HG03457 (cell line): ENCODE results near the gene DAGLA.

Source experiments
- ATAC-seq: cut with Tn5 transposase; IDR thresholded peaks from one replicate; pipeline ENCODE4 v1.9.1; 2021; ENCODE audit warnings: moderate number of reproducible peaks; ENCODE audit not compliant: unreplicated experiment

The DAGLA gene

DNA sequence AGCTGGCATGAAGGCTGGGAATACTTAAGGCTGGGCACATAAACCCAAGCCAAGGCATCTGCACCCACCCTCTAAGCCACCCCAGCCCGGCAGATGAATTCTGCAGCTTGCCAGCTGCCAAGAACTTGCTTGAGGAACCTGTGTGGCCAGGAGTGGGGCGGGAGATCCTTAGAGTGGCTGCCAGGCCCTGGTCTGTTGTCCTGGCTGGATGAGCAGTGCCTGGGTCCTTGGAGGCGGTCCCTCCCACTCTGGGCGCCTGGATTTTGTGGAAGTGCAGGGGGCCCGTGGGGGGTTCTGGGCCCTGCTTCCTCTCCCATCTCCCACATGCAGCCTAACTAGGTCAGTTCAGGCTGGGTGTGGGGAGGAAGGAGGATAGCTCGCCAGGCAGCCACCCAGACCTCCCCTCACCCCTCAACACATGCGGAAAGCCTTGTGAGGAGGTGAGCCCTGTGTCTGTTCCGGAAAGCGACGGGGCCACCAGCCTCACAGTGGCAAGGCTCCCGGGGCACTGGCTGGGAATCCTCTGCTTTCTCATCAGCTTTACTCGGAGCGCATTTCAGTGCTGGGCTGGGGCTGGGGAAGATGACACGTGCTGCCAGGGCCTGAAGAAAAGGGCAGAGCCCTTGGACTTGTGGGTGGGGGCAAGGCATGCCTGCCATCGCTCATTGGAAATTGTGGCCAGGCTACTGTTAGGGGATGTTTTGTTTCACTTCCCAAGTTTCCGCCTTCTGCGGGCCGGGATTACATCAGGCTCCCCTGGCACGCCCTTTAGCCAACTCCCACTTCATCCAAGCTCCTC, 8.4 kb downstream of the DAGLA start:
- no peak for ATAC-seq

DNA sequence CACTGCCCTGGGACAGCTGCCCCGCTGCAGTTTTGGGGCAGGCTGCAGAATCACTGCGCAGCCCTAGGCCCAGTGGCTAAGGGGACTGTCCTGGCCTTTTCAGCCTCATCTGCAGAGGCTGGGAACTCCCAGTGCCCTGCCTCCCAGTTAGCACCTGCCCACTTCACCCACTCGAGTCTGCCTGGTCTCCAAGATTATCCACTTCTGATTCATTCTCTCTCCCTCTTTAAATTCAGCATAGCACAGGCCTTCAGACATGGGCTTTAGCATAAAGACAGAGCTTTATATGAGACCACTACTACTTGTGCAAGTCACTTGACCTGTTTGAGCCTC, 8.9 kb downstream of the DAGLA start:
- no peak for ATAC-seq

DNA sequence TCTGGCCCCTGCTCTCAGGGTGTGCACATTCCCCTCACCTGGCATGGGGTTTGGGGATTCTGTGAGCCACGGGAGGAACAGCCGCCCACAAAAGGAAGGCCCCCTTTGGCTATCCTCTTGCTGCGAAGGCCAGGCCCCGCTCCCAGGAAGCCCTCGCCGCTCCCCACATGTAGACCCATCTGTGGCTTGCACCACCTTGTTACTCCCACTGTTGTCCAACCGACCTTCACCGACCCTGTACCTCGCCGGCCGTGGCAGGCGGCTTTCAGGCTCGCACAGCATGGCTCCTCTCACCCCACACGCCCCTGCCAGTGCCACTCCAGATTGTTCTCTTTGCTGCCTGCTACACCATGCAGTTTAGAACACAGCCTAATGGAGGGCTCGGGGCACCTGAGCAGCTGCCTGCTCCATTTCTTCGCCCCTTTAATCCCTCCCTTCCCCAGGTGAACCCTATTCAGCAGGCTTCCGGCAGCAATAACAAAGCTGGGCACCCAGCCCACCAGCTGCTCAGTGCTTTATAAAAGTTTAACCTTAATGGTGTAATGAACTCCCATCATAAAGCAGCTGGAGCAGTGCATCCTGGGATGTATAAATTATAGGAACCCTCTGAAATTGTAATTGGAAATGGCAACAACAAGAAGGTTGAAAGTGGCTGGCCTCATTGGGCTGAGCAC, 10.7 kb downstream of the DAGLA start:
- ATAC-seq: no peak

DNA sequence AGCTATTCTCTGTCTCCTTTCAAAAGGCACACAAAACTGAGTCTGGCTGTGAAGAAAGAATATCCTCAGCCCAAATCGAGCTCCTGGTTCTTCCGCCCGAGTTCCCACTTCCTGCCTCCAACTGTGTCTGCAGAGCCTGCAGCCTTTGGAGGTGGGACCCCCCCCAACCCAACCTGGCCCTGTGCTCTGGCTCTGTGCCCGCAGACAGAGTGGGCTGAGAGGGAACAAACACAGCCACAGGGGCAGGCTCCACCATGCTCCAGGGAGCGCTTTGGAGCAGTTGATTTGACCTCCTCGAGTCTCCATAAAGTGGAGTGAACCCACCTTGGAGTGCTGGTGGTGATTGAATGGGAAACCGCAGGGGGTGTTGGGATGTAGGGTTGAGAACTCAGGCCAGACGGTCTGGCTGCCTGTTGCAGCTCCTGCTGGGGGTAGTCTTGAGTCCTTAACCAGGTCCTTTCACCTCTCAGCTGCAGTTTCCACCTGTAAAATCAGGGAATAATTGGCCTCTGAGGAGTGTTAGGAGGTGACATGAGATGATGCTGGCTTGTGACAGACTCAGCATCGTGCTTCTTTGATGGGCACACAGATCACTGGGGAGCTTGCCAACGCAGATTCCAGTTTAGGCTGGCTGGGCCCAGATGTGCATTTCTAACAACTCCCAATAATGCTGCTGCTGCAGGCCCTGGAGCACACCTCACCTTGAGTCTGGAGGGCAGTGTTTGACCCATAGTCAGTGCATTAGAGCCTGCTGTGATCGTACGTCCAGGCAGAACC, 11.4 kb downstream of the DAGLA start:
- ATAC-seq: no peak

DNA sequence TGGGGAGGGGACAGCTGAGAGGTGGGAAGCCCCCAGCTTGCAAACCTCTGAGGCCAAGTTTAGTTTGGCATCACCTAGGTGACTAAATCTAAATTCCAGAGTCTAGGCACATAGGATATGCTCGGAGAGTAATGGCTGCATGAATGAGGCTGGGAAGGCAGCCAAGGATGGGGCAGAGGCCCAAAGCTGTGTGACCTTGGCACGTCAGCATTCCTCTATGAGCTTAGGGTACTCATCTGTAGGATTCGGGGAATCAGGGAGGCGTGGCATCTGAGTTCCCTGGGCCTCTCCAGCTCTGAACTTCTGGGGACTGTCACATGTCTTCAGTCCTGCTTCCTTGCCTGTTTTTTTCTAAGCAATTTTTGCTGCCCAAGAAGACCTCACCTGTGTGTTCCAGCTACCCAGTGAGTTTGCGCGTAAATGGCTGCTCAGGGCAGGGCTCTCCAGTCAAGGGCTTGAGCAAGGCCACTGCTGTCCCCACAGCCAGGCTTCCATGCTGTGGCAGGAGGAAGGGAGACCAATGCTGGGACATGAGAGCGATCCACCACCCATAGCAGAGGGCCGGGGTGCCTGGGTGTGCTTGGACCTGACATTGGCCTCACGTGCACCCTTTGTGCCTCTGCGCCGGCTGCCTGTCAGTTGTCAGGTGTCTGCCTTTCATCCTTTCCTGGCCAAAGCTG, 13.9 kb downstream of the DAGLA start:
- ATAC-seq: no peak

DNA sequence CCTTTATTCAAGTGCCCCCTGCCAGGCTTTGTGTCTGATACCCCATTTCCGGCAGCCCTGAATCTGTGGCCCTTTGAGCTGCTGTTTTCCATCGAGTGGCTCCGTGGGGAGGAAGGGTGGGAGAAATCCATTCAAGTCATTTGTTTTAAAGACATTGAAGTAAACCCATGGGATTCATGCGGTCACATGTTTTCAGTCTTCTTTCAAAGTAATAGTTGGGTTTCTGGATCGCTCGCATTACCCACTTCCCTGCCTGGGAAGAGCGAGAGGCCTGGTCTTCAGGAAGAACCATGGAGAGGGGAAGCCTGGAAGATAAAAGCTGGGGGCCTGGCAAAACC, 14.4 kb downstream of the DAGLA start:
- no peak for ATAC-seq

DNA sequence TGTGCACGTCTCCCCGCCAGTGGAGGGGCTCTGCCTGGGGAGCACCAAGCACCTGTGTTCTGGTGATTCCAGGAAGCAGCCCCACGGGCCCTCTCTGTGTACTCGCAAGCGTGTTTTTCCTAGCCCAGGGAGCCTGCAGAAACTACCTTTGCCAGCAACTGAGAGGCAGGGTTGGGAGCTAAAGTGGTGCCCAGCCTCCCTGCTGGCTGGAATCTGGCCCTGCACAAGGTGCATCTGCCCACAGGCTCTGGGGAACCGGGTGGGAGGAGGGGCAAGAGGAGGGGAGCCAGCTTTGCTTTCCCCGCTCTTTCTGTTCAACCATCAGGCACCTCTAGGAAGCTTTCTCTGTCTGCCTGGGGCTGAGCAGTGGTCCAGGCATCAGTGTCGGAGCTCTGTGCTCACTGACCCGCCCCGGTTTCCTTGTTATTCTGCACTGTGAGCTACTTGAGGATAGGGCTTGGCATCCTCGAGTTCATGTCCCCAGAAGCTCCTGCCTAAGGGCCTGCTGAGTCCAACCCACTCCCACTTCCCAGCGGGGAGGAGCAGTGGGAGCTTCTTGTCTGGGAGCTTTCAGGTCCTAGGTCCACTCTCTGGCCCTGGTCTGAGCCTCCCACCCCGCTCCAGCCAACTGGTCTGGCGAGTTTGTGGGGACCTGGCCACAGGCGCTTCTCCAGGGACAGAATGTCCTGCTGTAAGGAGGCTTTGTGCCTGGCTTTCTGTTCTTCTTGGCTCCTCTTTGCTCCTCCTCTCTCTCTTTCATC, 14.9 kb downstream of the DAGLA start:
- ATAC-seq: no peak

DNA sequence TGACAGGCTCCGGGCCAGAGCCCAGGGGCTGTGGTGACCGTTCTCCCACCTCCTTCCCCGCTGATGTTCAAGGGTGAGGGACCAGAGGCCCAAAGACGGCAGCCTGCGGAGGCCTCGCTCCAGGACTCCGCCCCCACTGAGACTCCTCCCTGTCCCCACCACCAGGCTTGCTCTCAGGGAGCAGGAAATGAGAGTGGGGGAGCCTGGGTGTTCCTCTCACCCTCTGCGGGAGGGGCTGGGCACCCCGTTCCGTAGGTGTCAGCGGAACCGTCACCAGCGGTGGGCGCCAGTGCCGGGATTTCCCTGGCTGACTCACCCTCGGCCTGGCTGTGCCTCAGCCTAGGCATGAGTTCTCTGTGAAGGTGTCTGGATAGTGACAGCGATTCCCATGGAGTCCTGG, 15.7 kb downstream of the DAGLA start:
- peak; percentile 69 for ATAC-seq

DNA sequence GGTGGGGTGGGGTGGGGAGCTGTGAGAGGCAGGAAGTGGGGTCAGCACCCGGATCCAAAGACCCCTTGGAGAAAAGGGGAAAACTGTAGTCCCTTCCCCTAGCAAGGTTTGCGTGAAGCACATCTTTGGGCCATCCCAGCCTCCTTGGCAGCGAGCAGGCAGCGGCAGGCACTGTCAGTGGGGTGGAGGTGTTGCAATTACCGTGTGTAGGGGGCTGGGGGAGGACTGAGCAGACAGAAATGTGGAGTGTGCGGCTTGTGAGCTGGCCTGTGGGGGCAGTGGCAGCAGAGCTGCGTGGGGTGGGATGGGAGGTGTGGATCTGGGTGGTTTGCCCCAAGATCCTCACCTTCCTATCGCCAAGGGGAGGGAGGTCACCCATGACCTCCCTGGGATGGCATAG, 16.4 kb downstream of the DAGLA start:
- ATAC-seq: no peak

DNA sequence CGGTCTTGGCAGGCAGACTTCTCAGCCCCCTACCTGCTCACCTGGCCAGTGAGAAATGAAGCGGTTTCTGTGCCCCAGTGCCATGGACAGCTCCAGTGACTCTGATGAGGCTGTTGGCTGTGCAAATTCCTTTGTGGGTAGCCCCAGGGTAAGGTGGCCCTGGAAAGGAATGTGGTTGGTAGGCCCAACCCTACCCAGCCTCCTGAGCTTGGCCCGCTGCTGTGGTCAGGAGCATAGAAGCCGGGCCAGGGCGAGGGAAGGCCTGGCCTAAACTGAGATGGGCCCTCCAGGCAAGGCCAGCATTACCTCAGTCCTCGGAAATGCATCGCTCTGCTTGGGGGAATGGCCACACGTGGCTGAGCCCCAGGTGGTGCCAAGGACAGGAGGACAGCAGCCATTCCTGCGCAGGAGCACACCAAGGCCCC, 16.9 kb downstream of the DAGLA start:
- no peak for ATAC-seq

DNA sequence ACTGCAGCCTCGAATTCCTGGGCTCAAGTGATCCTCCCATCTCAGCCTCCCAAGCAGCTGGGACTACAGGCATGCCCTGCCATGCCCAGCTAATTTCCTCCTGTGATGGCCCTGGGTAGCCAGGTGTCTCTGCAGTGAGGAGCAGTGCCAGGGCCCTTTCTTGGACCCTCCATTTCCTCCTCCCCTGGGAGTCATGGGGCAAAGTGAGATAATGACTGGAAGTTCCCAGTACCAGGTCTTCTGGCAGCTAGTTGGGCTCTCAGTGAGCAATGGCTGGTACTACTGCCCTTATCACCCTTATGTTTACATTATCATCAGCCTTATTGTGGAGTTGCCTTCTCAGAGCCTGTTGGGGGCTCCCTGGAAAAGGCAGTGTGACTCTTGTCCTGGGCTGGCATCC, 17.6 kb downstream of the DAGLA start:
- ATAC-seq: no peak

DNA sequence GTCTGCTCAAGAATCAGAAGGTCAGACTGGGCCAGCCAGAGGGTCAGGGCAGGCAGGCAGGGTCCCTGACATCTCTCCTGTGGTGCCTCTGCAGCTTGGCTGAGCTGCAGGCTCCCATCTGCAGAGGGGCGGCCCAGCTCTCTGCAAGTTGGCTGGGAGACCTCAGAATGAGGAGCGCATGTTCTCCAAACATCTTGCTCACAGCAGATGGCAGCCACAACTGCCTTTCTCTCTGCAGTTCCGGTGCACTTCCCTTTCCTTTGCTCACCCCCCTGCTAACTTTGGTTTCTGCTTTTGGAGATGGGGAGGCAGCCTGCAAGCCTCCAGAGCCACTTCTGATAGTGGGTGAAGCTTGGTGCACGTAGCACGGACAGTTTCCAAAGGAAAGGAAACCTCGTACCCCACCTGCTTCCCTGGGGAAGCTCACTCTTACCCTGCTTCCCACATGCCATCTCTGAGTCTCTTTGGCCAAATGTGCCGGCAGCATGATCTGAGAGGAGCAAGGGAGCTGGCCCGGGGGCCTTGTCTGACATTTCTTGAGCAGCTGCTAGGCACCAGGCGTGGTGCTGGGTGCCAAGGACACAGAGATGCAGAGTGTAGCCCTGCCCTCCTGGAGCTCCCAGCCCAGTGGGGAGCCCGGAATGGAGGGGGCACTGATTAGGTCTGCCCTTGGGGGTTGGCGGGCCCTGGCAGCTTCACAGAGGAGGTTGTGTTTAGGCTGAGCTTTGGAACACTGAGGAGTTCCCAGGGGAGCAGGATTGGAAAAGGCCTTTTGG, 18.2 kb downstream of the DAGLA start:
- ATAC-seq: no peak

DNA sequence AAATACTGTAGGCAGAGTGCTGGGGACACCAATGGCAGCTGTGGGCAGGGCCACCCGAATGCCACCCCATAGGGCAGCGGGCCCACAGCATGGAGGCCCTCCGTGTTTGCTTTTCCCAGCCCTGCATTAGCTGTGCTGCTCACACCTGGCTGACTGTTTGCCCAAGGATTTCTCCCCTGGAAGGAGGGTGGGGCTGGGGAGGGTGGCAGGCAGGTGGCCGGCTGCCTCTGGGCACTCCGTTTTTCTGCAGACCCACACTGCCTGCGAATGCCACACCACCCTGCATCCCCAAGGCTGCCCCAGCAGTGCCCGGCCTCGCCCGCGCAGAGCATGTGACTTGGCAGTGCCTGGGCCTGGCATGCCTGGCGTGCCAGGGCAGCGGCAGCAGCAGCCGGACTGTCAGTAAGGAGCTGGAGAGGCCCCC, 19.6 kb downstream of the DAGLA start:
- ATAC-seq: no peak

DNA sequence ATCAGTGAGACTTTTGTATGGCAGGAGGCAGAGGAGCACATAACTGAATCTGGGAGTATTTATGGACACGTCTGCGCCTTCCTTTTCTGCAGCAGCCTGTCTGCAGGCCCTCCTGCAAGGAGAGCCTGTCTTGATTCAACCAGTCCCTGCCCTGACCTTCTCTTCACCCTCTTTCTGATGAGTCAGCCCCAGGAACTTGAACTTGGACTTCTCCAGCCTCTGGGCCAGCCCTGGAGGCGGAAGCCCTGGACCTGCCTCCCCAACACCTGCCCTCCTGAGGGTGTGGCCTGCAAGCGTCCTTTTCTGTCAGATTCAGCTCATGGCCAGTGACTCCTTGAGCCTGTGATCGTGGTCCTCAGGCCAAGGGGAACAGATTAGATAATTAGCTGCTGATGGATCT, 20.0 kb downstream of the DAGLA start:
- ATAC-seq: no peak

DNA sequence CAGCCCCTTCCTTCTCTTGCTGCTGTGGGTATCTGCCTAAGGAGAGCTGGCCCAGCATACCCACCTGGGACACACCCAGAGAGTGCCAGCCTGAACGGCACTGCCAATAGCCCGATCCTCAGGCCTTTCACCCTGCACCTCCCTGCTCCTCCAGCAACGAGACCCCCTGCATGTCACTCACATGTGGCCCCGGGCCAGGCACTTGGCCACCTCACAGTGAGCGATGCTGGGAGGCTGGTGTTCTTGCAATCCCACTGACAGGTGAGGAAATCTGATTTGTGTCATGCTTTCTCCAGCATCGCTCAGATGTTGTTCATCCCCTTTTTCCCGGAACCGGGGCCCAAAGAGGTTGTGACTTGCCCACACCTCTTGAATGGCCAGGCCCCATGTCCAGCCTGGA, 20.5 kb downstream of the DAGLA start:
- ATAC-seq: no peak

DNA sequence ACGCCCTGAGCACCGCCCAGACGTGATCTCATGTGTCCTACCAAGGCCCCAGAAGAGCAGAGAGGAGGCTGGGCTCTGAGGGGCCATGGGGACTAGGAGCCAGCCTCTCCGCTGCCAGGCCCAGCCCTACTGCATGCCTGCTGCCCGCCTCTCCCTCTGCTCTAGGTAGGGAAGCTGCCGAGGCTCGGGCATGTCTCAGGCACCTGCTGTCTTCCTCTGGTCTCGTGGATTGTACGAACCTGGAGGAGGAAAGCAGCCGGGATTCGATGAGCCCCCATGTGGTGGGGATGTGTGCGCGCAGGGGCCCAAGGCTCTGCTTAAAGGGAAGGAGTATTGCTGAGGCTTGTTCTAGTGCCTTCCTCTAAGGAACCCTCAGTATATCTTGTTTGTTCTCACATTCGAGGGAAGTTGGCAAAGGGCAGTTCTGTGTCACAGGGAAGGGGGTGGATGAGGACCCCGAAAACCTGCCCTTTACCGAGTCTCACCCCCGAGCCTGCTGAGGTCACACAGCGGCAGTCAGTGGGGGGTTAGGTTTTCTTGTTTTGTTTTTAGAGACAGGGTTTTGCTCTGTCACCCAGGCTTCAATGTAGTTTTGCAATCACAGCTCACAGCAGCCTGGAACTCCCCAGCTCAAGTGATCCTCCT, 21.2 kb downstream of the DAGLA start:
- ATAC-seq: no peak

DNA sequence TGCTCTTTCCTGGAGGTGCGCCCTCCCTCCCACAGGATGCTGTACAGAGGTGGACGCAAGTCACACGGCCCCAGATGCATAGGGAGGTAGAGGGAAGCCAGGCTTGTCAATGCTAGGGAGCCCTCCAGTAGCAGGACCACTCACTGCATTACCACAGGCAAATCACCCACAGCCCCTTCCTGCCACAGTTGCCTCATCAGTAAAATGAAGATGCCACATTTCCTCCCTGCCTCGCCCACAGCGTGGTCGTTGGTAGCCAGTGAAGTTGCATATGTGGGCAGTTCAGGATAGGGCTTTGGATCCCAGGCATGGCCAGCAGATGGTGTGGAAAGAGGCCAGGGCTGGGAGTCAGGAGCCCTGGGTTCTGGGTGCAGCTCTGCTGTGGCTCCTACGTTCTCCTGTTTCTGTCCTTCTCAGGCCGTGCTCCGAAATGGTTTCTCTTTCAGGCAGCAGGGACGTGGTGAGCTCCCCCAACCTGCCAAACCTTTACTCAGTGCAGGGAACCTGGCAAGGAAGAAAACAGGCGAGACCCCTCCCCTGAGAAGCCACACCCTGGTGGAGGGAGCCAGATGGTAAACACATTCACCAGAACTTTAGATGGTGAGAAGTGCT, 22.6 kb downstream of the DAGLA start:
- ATAC-seq: no peak

DNA sequence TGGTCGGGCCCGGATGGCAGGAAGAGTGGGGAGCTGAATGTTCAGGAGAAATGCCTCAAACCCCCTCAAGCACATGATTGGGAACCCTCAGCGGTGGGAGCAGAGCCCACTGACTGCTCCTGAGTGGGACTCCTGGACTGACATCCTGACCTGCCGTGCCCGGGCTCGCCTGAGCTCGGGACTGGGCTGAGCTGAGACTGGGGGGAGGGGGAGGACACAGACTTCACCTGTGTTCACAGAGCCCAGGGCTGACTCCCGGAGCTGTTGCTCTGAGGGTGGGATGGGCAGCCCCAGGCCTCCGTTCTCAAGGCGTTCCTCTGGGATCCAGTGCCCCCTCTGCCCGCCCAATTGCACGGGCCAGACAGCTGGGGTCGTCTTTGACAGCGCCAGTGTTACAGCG, 24.6 kb downstream of the DAGLA start:
- ATAC-seq: no peak
